GM12873 (cell line): ENCODE results near the gene SEC24D.

Experiments used
- CTCF ChIP-seq: IDR thresholded peaks from 2 replicates; pipeline ENCODE4 v1.5.1; 2012; ENCODE audit warnings: low read depth, mild to moderate bottlenecking, moderate library complexity, low read length, control low read depth; ENCODE audit not compliant: insufficient read depth; ENCODE audit errors: missing control alignments

SEC24D gene, protein sequence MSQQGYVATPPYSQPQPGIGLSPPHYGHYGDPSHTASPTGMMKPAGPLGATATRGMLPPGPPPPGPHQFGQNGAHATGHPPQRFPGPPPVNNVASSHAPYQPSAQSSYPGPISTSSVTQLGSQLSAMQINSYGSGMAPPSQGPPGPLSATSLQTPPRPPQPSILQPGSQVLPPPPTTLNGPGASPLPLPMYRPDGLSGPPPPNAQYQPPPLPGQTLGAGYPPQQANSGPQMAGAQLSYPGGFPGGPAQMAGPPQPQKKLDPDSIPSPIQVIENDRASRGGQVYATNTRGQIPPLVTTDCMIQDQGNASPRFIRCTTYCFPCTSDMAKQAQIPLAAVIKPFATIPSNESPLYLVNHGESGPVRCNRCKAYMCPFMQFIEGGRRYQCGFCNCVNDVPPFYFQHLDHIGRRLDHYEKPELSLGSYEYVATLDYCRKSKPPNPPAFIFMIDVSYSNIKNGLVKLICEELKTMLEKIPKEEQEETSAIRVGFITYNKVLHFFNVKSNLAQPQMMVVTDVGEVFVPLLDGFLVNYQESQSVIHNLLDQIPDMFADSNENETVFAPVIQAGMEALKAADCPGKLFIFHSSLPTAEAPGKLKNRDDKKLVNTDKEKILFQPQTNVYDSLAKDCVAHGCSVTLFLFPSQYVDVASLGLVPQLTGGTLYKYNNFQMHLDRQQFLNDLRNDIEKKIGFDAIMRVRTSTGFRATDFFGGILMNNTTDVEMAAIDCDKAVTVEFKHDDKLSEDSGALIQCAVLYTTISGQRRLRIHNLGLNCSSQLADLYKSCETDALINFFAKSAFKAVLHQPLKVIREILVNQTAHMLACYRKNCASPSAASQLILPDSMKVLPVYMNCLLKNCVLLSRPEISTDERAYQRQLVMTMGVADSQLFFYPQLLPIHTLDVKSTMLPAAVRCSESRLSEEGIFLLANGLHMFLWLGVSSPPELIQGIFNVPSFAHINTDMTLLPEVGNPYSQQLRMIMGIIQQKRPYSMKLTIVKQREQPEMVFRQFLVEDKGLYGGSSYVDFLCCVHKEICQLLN

DNA sequence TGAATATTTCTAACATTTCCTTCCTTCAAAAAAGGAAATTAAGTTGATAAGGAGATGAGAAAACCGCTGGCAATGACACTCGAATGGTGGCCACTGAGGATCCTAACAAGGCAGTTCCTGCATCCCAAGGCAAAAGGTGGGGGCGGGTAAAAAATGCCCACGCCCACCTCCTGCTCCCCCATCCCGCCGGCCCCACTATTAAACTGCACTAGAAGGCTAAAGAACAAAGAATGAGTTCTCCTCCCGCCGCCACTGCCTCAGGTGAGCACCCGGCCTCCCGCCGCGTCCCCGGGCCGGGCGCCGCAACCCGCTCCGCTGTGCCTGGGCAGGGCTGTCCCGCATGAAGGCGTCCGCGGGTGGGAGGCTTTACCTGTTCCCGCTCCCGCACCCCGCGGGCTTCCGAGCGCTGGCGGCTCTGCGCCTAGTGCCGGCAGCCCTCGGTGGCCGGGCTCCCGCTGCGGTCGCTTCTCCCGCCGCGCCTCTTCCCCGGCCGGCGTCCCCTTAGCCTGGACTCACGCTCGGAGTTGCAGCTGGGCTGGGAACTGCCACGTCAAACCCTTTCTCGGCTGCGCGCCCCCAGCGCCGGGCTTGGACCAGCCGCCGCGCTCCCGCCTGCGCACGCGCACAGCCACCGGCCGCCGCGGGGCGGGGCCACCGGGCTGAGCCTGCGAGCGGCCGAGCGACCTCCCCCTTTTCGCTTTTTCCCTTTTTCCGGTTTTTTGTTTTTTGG lies at the start of gene SEC24D:
SEC24D (minus strand) TSS at position 556 of the 730 bp plus-strand sequence. CDS start 2,430 bp downstream, outside the sequence.
- TF ChIP-seq CTCF = no peak

- TF ChIP-seq CTCF = no peak
These were observed 48.8 kb upstream of the SEC24D start for GRCh38 chr4:118884716-118885115.

GRCh38 chr4:118883861-118884260 lies 47.9 kb upstream of the SEC24D start:
- TF ChIP-seq CTCF = peak; percentile 14

DNA sequence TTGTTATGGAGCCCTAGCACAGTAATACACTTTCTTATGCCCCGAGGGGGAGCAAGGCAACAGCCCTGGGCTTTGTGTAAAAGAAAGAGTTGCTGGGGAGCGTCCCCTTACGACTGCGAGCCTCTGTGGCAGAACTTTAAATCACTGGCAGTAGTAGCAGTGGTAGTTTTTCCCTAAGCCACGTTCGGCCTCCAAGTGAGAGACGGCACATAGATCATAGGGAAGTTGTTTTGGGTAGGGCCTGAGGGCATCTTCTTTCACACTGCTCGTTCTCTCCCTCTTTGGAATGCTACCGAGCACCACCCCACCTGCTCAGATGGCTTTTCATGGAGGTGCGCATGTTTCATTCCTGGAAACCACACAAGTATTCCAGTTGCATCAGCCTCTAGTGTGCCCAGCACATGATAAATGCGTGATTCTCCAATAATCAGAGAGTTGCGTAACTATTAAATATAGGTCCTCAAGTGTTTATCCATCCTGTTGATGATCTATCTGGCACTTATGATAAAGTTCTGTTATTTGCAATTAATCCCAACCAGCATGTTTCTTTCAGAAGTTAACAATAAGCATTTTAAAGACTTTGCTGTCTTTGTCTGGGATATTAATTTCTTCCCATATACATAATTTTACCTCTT lies 45.7 kb upstream of the SEC24D start:
- no peak for TF ChIP-seq CTCF

GRCh38 chr4:118879409-118879808 lies 43.5 kb upstream of the SEC24D start:
- TF ChIP-seq CTCF = no peak

- TF ChIP-seq CTCF = no peak
These were observed 41.9 kb upstream of the SEC24D start for GRCh38 chr4:118877797-118878196.
